GM12891 (cell line): ENCODE data around the gene GNG13.

ENCODE experiments used
- POLR2A ChIP-seq: IDR thresholded peaks from 2 replicates; pipeline ENCODE4 v1.6.1; 2011; ENCODE audit warnings: low read depth, low read length, control low read depth
- POLR2AphosphoS5 ChIP-seq: IDR thresholded peaks from 2 replicates; pipeline ENCODE4 v1.6.1; 2011; ENCODE audit warnings: low read depth, low read length, control low read depth

- TF ChIP-seq POLR2AphosphoS5 (no peak), POLR2A (no peak)
Measured at GRCh38 chr16:827513-827912, 27.0 kb upstream of the GNG13 start.
